RWPE2 (cell line): ENCODE data around the gene FKBP10.

Experiments used
- ATAC-seq: fragments of 200-7000 bp; cut with Tn5 transposase; 3 replicates; pipeline ENCODE4 v1.9.1; 2021; ENCODE audit warnings: low read depth
- DNase-seq: peaks from one replicate; pipeline ENCODE4 v3.0.0-alpha.2; 2020; ENCODE audit warnings: low spot score
- H3K27ac ChIP-seq: fragments of 450-650 bp; 2 replicates; pipeline ENCODE4 v1.5.1; 2017; ENCODE audit warnings: mild to moderate bottlenecking; ENCODE audit not compliant: poor library complexity, severe bottlenecking
- H3K27me3 ChIP-seq: fragments of 250-450 bp; sonication (Bioruptor Pico); 2 replicates; pipeline ENCODE4 v1.5.1; 2021; ENCODE audit warnings: mild to moderate bottlenecking, moderate library complexity; ENCODE audit not compliant: insufficient read depth, poor library complexity, severe bottlenecking
- H3K36me3 ChIP-seq: fragments of 250-450 bp; sonication (Bioruptor Pico); 2 replicates; pipeline ENCODE4 v1.5.1; 2020; ENCODE audit warnings: low read depth, mild to moderate bottlenecking, moderate library complexity
- H3K4me1 ChIP-seq: fragments of 250-450 bp; sonication (Bioruptor Pico); 2 replicates; pipeline ENCODE4 v1.5.1; 2021; ENCODE audit warnings: mild to moderate bottlenecking, moderate library complexity; ENCODE audit not compliant: insufficient read depth, poor library complexity, severe bottlenecking
- H3K4me3 ChIP-seq: fragments of 250-450 bp; sonication (Bioruptor Pico); 2 replicates; pipeline ENCODE4 v1.5.1; 2021; ENCODE audit warnings: mild to moderate bottlenecking, moderate library complexity; ENCODE audit not compliant: severe bottlenecking
- H3K9me3 ChIP-seq: fragments of 250-450 bp; sonication (Bioruptor Pico); 2 replicates; pipeline ENCODE4 v1.5.1; 2021; ENCODE audit warnings: mild to moderate bottlenecking, moderate library complexity; ENCODE audit not compliant: severe bottlenecking
- CTCF ChIP-seq: fragments of 450-650 bp; IDR thresholded peaks from one replicate; pipeline ENCODE4 v1.5.1; 2017; ENCODE audit warnings: mild to moderate bottlenecking, moderate library complexity; ENCODE audit not compliant: poor library complexity, severe bottlenecking

Gene FKBP10

DNA sequence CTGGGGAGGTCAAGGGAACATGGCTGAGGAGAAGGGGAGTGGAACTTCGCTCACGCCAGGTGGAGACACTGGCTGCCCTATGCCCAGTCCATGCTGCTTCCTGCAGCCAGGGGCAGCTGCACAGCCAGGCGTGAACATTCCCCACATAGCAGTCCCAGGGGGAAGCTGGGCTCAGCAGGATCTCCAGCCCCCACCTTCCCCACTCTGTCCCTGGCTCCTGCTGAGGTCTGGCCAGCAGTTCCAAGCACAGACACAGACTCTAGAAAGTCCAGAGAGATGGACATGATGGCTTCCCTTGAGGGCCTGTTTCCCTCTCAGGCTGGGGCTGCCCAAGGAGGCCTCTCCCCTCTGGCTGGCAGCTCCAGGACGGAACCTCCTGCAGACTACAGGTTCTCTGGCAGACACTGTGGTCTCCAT, 35.6 kb upstream of the FKBP10 start:
- H3K4me3 ChIP-seq: no peak overlapping the region
- H3K36me3 ChIP-seq: peaks cover 51% of the 10 kb centered on the region
- ATAC-seq (no peak), DNase-seq (no peak)
- H3K27ac ChIP-seq: peak overlapping the region; percentile 94
- no peaks in the 10 kb centered on the region for H3K27me3 ChIP-seq
- H3K4me1 ChIP-seq: peaks cover 68% of the 10 kb centered on the region
- no peaks in the 10 kb centered on the region for H3K9me3 ChIP-seq
- no peak for TF ChIP-seq CTCF

GRCh38 chr17:41777574-41778188, 35.1 kb upstream of the FKBP10 start:
- Histone ChIP-seq H3K4me1 (peaks cover 62% of the 10 kb centered on the region), H3K27ac (peak overlapping the region; percentile 94), H3K4me3 (no peak overlapping the region), H3K36me3 (peaks cover 51% of the 10 kb centered on the region), H3K9me3 (no peaks in the 10 kb centered on the region), H3K27me3 (no peaks in the 10 kb centered on the region)
- ATAC-seq (peak; percentile 44), DNase-seq (no peak)
- TF ChIP-seq CTCF: no peak

GRCh38 chr17:41779954-41780353, 32.9 kb upstream of the FKBP10 start:
- TF ChIP-seq CTCF: no peak
- Histone ChIP-seq H3K4me3 (no peak overlapping the region), H3K36me3 (peaks cover 49% of the 10 kb centered on the region), H3K4me1 (peaks cover 52% of the 10 kb centered on the region), H3K27ac (peak overlapping the region; percentile 94), H3K27me3 (no peaks in the 10 kb centered on the region), H3K9me3 (no peaks in the 10 kb centered on the region)
- DNase-seq: no peak
- no peak for ATAC-seq

DNA sequence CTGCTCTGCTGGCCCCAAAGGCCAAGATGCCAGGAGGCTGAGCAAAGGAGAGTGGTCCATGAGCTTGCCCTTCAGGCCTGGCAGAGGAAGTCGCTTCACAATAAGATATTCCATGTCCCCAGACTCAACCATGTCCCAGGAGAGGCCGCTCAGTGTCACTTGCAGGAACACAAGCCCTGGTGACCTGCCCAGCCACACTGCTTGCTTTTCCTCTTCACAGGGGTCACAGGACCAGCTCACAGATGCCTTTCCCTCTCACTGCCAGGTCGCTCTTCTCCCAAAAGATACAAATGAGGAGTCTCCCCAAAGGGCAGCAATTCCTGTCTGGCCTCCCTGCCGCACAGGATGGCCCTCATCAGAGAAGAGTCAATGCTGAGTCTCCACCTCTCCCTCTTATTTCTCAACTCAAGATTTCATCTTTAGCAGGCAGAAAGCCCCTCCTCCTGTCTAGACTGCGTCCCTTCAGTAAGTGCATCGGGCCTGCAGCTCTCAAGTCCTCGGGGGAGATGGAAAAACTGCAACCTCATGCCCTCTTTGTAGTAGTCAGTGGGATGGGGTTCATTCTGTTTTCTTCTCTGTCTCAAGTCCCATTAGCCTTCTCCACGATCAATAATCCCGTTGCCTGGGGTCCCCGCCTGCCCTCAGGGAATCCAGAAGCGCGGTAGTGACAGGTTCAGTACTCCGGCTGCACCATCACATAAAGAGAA, 31.2 kb upstream of the FKBP10 start:
- H3K27ac ChIP-seq: peak overlapping the region; percentile 94
- H3K36me3 ChIP-seq: peaks cover 42% of the 10 kb centered on the region
- no peak for DNase-seq

More for the DNA sequence above, 31.2 kb upstream of the FKBP10 start:
- Histone ChIP-seq H3K27me3 (no peaks in the 10 kb centered on the region), H3K4me3 (no peak overlapping the region), H3K9me3 (no peaks in the 10 kb centered on the region), H3K4me1 (peaks cover 37% of the 10 kb centered on the region)
- no peak for ATAC-seq
- no peak for TF ChIP-seq CTCF
